ENCODE results near the gene MRPL48.

The MRPL48 gene

DNA sequence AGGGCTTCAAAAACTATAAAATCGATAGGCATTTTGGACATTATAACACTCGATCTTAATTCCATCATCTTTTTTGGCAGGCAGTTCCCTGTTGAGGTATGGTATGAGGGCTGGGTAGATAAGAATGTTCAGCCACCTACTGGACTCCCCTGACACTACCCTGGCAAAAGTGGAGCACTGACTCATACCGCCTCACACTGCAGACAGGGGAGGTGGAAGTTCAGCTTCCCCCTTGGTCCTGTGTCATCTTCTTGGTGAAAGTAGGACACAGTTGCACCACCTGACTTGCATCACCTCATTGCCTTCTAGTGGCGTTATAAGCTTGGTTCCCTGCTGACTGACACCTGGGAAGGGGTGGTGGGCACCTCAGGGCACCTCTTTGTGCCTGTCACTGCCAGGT lies 119.5 kb downstream of the MRPL48 start:
- no peak for DNase-seq

DNA sequence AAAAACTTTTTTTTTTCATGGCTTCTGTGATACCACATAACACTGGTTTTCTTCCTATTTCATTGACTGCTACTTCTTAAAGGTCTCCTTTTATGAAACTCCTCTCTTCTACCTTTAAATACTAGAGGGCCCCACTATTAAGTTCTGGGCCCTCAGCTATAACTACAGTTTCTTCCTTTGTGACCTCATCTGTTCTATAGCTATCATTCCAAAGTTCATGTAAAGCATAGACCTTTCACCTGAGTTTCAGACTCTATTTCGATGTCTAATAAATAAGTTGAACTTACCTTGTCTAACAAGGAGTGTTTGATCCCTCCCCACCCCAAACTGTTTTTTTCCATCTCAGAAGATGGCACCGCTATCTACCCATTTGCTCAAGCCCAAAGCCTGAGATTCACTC lies 124.4 kb downstream of the MRPL48 start:
- DNase-seq, result no peak

DNA sequence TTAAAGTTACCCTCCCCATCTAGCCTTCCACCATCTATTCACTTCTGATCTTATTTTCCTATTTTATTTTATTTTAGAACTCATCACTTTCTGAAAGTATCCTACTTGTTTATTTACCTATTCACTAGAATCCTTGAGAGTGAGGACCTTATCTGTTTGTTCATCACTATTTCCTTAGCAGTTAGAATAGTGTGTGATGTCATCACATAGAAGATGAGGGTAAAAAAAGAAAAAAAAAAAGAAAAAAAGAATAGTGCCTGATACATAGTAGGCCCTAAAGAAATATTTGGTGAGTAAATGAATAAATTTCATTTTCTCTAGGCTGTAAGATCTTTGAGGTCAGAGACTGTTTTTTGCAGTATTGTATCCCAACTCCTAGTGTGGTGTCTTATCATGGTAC lies 125.8 kb downstream of the MRPL48 start:
- no peak for DNase-seq

DNA sequence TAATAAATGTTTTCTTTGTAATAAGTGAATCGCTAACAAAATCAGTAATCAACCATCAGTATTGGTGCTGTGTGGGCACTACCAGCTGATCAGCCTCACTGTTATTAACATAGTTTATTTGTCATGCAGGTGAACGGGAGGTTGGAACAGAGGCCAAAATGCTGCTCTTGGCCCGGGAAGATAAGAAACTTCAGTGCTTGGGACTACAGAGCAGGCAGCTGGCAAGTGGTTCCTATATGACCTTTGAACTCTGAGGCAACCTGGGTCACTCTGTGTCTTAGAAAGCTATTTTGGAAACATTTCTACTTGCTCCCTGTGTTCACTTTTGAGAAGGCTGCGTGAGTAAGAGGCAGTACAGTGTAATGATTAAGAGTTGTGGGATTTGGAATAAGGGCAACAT lies 126.6 kb downstream of the MRPL48 start:
- DNase-seq, result no peak
